Measurements from ENCODE around the gene MDM2. TPM values are rescaled to one million over a fixed set of nuclear protein-coding genes. Genes with fewer than 3 reads are reported as not detected.

MDM2 gene
- total and polyA plus RNA-seq, 9 of the 15 experiments (the other 6 are each of a cell fraction or from before 2014, with no cell fraction given): 13.6 to 100 (median 49.0) TPM

- no TSS peak for BruUV-seq (replicated peaks)
- ATAC-seq (no peak), FAIRE-seq (no peak), DNase-seq (ENCODE audit: extremely low read depth in 1 of 4, low spot score in 3 of 4) (no peak)
- intact Hi-C loops (cut with micrococcal nuclease) (no loop called here), in situ Hi-C loops (cut with MboI) (no loop called here)
- H3K4me2 ChIP-seq (ENCODE audit: insufficient read depth, low read length): no peak overlapping the region
- H3K9ac ChIP-seq (ENCODE audit: insufficient read depth in 1 of 2, low read depth in 2 of 2, low read length in 2 of 2): no peak overlapping the region
- H3K4me3 ChIP-seq: no peak overlapping the region
- H3K9me3 ChIP-seq (replicated peaks; ENCODE audit: control insufficient read depth, insufficient read depth, low read depth, low read length): no peaks in the 10 kb centered on the region; the same call in 1 of the 2 replicates
- H3K27me3 ChIP-seq (ENCODE audit: control insufficient read depth in 2 of 2, insufficient read depth in 2 of 2, low read length in 2 of 2): peaks cover 5 to 17% of the 10 kb centered on the region in 2 experiments; a peak in 3 of 5 replicates
- no peaks in the 10 kb centered on the region for H3K9me1 ChIP-seq (ENCODE audit: control insufficient read depth, insufficient read depth, low read length)
- POLR2A ChIA-PET: no interaction called here
- H4K20me1 ChIP-seq (replicated peaks; ENCODE audit: control insufficient read depth, insufficient read depth, low read length): no peaks in the 10 kb centered on the region
- no peaks in the 10 kb centered on the region for H3K79me2 ChIP-seq (ENCODE audit: control insufficient read depth, insufficient read depth, low read length)
- H3K36me3 ChIP-seq (ENCODE audit: control insufficient read depth, insufficient read depth, low read length): no peaks in the 10 kb centered on the region
- no peaks in the 10 kb centered on the region for H3K4me1 ChIP-seq (replicated peaks in 1 of 2; ENCODE audit: control insufficient read depth in 2 of 2, insufficient read depth in 2 of 2, low read length in 2 of 2)
- CTCF ChIA-PET (ENCODE audit: low intra/inter-chr PET ratio): no interaction called here
- WGBS (ENCODE audit: insufficient coverage, low coverage, missing lambda C conversion rate): 0% methylated on average over 3 of the region's 3 CpGs
- no peak overlapping the region for H3K27ac ChIP-seq (ENCODE audit: extremely low read depth, low read depth, low read length)
- no peak overlapping the region for H2AFZ ChIP-seq (ENCODE audit: low read depth, low read length)
- TF ChIP-seq ZNF511 (CRISPR knock-in tag; IDR thresholded peaks at IDR 0.05): no peak
- no peak for TF ChIP-seq ZNF561 (CRISPR knock-in tag; conservative IDR thresholded peaks at IDR 0.05)
- TF ChIP-seq MCM2 (IDR thresholded peaks at IDR 0.05; ENCODE audit: low read depth): no peak
- no peak for TF ChIP-seq ILF3 (IDR thresholded peaks at IDR 0.05; ENCODE audit: borderline replicate concordance)
- no peak for TF ChIP-seq MTA1 (IDR thresholded peaks at IDR 0.05; ENCODE audit: borderline replicate concordance)
- no peak for TF ChIP-seq NRF1 (conservative IDR thresholded peaks at IDR 0.05 in 1 of 2, IDR thresholded peaks at IDR 0.05 in 1 of 2)
- TF ChIP-seq HNRNPL (IDR thresholded peaks at IDR 0.05; ENCODE audit: low read depth, low read length): no peak
- no peak for TF ChIP-seq GABPA (tag; conservative IDR thresholded peaks at IDR 0.05; ENCODE audit: low read depth)
- no peak for TF ChIP-seq NCOA2 (IDR thresholded peaks at IDR 0.05; ENCODE audit: partially characterized antibody in 2 of 2)
- no peak for TF ChIP-seq ZNF174 (CRISPR knock-in tag; IDR thresholded peaks at IDR 0.05)
- TF ChIP-seq KHSRP (IDR thresholded peaks at IDR 0.05): no peak
- no peak for TF ChIP-seq ZNF668 (CRISPR knock-in tag; IDR thresholded peaks at IDR 0.05)
- TF ChIP-seq CCNT2 (IDR thresholded peaks at IDR 0.05; ENCODE audit: borderline replicate concordance, extremely low read depth, insufficient read length, low read depth, low read length): no peak
- TF ChIP-seq CHAMP1 (IDR thresholded peaks at IDR 0.05): no peak
- TF ChIP-seq CREB3L1 (IDR thresholded peaks at IDR 0.05; ENCODE audit: borderline replicate concordance, low read depth): no peak
- no peak for TF ChIP-seq ZNF184 (CRISPR knock-in tag; IDR thresholded peaks at IDR 0.05)
- TF ChIP-seq ARHGAP35 (IDR thresholded peaks at IDR 0.05; ENCODE audit: partially characterized antibody): no peak
These were observed 77.4 kb downstream of the MDM2 start for GRCh38 chr12:68885381-68885780.

Measured in K562 (cell line).